Stromal cell of bone marrow (primary cell): ENCODE results near the gene PIGM.

Experiments used
- DNase-seq: peaks from one replicate; pipeline ENCODE4 v3.0.0-alpha.2; 2012; ENCODE audit warnings: low read depth

The PIGM gene

DNA sequence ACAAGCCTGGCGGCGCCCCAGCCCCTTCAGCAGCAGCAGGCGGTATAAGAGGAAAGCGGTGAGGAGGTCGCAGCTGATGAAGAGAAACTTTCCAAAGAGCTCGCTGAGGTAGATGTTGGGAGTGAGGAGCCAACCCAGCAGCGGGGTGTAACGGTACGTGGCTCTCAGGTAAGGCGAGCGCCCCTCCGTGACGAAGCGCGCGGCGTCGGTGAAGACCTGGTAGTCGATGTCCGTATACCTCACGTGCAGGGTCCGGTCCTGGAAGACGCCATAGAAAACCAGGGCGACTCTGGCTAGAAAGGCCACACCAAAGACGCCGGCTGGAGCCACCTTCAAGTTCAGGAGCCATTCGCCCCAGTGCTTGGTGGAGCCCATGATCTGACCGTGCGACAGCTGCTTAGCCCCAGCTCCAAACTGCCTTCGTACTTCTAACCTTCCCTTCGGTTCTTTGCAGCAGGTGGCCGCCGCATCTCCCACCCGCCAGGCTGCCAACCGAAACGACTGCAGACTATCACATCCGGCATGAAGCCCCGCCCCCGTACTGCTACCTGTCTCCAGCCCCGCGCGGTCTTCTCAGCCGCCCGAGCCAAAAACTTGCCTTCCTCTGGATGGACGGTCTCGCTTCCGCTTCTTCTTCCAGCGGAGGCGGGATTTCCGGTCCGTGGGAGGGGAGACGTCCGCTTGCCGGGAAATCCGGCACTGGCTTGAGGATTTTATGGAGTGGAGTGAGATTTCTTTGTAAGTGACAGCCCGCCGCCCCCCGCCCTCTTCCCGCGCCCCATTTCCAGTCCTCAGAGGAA is at the start of gene PIGM:
Gene PIGM, minus strand, starts transcription at position 626 of the 800 bp plus-strand sequence. Its CDS starts 251 bp downstream, at position 375.
- DNase-seq, result peak; percentile 86

DNA sequence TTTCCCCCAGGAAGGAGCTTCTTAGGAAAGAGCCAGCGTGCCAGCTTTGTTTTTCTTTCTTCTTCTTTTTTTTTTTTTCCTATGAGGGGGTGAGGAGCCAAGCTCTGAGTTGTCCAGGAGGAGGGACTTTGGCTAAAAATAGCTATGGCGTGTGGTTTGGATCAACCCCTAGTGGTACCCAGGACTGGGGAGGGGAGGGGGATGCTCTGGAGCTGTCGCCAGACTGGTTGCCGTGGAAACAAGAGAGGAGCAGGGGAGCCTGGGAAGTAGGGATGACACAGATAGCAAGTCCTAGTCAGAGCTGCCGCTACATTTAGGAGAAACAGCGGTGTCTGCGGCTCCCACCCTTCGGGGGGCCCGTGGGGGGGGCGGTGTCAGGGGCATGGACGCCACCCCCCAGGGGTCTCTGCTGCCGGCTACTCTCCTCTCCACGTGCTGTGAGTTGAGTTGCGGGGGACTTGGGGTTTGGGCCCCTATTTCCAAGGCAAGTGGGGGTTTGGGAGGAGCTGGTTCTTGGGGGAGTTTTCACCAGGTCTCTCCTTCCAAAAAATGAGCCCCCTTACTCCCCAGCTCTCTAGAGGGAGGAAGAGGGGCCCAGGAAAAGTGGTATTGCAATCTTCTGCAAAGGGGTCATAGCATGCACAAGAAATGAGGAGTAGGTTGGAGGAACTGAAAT is 49.6 kb upstream of the PIGM start, which contains the start of gene KCNJ9:
Gene KCNJ9, plus strand, starts transcription at position 278 of the 676 bp plus-strand sequence. CDS start 2,493 bp downstream, outside the sequence.
- peak; percentile 55 for DNase-seq

DNA sequence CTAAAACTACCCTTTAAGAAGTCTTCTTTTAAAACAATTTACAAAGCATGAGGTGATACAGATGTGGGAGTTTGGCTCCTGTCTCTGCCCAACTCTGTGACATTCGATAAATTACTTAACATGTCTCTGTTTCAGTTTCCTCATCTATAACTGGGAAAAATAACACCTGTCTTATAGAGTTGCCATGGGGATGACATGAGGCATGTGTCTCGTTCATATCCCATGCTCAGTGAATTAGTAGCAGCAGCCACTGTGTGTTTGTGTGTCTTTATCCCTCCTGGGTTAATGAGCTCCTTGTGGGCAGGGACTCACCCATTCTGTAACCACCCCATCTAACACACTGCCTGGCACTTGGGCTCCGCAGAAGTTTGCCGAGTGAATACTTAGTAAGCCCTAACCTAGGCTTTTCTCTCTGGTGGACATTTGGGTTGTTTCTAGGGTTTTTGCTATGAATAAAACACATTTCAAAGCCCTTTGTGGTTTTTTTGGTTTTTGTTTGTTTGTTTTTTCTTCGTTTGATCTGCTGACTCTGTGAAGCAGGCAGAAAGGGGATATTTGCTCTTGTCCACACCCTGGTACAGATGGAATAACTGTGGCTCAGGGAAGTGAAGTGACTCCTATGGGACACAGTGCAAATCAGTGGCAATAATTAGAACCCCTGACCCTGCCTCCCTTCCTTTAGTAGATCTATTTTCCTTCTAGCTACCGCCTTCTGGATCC is 48.8 kb upstream of the PIGM start:
- no peak for DNase-seq

DNA sequence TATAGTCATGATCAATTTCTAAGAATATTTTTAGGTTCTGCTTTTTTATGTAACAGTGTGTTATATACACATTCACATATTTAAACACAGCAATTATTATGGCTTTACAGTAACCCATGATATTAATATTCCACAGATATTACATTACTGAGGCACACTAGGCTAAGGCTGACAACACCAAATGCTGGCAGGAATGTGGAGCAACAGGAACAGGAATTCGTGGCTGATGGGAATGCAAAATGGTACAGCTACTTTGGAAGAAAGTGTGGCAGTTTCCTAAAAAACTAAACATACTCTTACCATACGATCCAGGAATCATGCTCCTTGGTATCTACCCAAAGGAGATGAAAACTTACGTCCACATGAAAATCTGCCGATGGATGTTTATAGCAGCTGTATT is 47.7 kb upstream of the PIGM start:
- DNase-seq, result no peak

DNA sequence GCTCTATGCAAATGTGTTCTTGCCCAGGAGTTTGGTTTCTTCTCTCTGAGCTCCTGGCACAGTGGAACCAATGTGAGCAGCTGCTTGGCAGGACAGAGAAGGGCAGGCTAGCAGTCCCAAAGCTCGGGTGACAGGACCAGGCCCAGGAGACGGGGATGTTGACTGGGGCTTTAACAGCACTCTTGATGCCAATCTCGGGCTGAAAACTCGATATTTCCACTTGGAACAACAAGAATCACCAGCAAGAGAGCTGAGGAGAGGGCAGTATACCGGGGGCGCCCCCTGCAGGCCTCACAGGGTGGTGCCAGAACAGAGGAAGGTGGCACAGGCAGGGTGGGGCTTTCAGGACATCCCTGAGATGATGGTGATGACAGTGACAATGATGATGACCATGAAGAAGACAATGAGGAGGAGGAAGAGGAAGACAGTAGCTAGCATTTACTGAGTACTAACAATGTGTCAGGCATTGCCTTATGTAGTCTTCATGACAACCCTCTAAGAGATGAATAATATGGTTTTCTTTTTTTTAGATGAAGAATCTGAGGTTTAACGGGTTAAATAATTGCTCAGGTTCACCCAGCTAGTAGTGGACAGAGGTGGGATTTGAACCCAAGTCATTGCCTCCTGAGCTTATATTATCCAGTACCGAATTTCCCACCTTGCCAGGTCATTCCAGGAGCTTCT is 46.9 kb upstream of the PIGM start:
- no peak for DNase-seq

DNA sequence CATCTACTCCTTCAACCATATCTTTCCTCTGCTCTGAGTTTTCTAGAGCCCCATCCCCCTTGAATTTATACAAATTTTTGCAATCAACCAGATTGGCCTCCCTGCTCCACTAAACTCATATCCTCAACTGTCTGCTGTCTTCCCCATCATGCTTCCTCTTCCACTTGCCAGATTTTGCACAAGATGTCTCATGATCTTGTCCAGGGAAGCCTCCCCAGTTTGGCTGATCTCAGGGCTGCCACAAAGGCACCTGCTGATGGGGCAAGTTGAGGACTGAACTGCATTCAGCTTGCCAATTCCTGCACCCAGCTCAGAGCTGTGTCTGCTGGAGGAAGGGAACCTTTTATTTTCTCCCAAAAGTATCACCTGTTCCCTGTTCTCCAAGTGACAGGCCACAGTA is 45.7 kb upstream of the PIGM start:
- no peak for DNase-seq

DNA sequence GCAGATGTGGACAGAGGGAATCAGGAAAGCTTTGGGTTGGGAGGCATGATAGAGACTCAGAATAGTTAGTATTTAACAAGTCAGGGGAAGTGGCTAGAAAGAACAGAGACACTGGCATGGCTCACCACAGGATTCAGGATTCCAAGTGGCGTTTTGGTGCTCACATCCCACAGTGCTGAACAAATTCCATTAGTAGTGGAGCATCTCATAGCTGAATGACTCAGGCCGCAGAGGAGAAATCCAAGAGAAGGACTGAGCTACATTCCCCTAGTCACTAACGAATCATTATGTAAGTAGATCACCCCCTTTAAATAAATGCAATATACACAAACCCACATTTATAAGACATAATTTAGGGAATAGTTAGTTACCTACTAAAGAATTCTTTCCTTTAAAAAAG is 44.5 kb upstream of the PIGM start:
- no peak for DNase-seq

DNA sequence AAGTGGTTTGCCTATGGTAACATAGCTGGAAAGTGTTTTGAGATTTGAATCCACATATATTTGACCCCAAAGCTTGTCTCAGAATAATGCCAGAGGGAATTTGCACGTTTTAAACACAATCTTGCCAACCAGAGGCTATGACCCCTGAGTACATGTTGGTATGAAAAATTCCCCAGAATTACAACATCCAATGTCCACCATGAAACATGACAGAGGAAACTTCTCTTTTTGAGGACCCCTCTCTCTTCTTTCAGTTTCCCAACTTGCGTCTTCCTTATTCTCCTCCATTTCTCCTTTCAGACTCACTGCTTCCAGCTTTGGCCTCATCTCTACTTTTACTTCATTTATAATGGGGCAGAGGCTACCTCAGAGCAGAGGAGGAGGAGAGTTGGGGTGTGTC is 44.0 kb upstream of the PIGM start:
- DNase-seq, result no peak

DNA sequence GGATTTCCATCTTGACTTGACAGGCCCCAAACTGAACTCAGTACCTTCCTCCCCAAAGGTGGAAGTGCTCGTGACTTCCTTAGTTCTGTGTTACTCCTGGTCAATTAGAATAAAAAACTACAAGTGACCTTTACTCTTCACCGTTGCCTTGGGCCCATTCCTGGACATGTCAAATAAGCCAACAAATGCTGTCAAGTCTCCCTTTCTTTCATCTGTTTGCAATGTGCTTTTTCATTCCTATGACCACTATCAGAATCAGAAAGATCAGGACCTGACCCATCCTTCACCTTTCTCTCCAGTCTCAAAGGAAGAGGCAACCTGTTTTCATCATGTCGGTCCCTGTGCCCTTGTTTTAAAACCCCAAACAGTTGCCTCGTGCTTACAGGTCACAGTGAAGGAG is 43.1 kb upstream of the PIGM start:
- DNase-seq, result no peak

DNA sequence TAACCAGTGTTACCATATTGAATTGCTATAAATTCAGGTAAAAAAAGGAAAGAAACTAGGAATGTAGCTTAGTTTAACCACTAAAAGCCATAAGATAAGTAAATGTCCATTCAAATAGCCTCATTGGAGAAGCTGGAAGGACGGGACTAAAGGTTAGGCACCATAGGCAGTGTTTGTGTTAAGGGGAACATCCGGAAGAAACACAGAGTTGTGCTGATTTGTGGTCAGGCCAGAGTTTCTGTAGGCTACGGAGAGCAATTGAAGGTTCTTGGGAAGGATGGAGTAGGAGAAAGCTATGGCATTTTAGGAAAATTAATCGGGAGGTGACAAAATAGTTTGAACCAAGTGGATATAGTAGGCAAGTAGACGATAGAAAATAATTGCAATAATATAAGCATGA is 39.5 kb upstream of the PIGM start:
- no peak for DNase-seq

DNA sequence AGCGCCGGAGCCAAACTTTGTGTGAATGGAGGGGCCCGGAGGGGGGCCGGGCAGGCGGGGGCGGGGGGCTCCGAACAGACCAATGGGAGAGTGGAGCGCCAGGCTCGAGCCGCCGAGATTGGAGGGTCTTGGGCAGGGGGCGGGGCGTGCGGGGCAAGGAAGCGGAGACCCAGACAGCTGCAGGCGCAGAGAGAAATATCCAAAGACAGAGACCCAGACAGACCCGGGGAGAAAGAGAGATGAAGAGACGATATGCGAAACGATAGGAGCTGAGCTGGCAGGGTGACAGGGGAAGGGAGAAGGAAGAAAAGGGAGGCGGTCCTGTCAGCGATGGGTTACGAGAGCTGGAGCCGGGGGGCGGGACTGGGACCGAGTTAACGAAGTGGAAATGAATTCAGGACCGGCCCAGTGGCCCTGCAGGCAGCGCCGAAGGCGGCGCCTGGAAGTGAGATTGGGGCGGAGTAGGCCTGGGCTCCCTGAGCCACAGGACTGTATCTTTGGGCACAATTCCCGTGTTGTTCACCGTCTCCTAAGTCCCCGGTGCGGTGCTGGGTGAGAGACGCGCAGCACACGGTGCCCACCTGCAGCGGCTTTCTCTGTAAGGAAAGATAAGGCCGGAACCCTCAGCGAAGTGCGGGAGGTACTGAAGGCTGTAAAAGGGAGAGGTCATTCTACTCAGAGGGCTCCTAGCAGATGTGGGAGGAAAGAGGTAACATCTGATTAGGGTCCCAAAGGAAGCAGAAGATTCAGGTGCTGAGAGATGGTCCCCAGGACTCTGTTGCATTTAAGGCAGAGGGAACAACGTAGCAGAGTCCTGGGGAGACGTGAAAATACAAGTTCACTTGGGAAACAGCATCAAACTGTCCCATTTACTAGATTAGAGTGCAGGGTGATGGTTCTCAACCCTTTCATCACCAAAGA is 38.7 kb upstream of the PIGM start:
- peak; percentile 19 for DNase-seq

DNA sequence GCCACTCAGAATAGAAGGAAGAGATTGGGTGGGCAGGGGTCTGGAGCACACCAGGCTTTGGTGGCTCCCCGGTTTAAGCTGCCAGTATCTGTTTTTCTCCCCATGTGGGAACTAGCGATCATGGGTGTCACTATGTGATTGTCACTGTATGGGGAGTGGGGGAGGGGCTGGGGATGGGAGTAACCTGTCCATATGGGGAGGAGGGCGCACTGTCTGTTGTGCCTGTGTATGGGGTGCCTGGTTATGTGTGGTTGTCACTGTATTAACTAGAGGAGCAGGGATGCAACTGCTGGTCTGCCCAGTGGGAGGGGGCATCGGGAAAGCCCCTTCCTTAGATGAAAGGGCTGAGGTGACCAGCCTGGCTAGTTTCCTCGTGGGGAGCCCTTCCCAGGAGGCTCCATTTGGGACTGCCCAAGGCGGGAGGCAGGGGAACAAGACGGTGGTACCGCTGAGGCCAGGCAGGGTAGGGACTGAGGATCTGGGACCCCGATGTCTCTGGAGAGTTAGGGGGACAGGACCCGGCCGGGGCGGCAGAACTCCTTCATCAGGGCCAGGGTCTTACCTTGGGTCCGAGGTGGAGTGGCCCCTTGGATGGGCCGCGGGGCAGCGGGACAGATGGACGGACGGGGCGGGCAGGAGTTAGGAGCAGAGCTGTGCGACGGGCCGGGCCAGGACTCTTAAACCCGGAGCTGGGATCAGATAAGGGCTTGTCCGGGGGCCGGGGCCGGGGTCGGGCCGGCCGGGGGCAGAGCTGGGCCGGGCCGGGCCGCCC is 37.9 kb upstream of the PIGM start, which contains the start of gene KCNJ10:
Gene KCNJ10, minus strand, starts transcription at position 701 of the 772 bp plus-strand sequence. CDS start 27,628 bp downstream, outside the sequence.
- DNase-seq, result no peak

DNA sequence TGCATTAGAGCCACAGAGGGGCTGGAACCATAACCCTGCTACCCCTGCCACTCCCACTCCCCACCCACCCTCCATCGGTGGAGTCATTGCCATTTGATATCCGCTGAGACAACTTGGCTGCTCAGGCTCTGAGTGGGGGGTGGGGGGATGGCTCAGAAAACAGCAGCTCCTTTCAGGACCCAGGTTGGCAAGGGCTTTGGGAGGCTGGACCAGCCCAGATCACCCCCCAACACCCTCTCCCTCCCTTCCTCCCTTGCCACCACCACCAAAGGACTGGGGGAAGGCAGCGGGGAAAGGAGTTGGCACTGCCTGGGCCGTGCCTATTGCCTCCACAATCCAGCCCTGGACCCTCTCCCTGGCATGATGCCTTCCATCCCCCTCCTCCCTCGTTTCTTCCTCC is 36.4 kb upstream of the PIGM start:
- DNase-seq, result no peak

DNA sequence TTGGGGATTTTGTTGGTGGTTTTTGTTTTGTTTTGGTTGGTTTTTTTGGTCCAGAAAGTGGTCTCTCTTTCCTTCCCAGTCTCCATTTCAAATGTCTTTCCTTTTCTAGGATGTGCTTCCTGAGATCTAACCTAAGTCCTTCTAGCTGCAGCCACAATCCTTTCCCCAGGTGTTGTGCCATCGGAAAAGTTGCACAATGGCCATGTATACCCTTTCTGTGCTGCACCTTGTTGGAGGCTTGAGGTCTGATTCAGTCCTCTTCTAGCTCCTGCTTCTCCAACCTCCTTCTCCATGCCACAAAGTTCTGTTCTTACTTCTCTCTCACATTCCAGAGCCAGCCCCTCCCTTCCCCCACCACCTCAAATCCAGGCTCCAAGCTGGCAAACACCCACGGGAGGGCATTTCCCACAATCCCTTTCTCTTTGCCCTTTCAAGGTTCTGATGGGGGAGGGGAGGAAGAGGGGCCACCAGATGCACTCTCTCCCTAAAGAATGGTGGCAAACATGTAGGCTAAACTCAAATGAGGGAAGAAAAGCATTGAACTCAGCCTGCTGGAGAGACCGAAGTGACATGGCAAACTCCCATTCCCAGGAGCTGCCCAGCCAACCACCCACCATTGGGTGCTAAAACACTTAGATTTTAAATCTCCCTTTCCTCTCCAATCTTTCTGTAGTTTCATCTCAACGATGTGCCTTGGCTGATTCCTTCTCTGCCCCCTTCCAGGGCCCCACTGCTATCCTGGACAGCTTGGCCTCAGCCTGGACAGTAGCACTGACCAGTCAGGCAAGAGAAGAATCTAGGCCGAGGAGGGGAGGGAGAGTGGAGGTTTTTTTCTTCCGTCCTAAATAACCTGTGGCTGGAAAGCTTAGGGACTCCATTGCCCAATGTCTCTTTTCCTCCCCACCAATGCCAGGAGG is 35.3 kb upstream of the PIGM start:
- no peak for DNase-seq

DNA sequence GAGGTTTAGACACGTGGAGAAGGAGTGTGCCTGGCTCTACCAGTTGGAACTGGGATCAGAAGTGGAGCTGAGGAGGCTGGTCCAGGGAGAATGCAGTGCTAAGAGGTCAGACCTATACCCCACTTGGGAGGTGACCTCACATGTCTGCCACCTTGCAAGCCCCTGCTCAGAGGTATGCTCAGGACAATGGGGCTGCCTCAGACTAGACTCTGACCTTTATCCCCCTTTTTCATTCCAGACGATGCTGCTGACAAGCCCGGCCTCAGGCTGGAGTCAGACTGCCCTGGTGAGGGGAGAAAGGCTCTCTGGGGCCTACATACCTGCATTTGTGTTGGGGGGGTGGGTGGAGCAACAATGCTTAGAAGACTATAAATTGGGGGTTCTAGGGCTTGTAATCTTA is 33.0 kb upstream of the PIGM start:
- no peak for DNase-seq

DNA sequence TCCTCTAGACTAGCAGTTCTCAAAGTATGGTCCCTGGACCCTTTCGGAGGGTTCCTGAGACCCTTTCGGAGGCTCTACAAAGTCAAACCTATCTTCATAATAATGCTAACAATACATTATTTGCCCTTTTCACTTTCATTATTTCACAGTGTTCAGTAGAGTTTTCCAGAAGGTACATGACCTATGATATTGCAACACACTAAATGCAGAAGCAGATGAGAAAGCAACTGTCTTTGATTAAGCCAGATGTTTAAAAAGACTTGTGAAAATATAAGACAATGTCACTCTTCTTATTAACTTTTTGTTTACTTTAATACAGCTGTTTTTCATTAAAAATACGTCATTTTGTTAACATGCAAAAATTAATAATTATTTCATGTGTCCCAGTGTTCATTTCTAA is 32.4 kb upstream of the PIGM start:
- no peak for DNase-seq

DNA sequence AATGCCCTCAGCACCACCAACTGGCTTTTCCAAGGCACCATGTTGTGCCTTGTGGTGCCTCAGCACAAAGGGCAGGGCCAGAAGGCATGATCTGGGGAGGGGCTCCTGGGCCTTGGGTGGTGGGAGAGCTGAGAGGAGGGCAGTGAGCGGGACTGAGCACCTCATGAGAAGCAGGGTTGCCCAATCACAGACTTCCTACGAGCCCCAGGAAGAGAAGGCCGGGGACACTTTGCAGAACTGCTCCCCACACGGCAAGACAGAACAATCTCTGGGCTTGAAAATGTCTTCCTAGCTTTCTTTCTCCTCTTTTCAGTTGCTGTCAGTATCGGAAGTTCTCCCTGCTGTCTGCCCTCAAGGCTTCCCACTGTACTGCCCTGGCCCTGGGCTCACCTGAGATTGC is 31.4 kb upstream of the PIGM start:
- DNase-seq, result no peak

DNA sequence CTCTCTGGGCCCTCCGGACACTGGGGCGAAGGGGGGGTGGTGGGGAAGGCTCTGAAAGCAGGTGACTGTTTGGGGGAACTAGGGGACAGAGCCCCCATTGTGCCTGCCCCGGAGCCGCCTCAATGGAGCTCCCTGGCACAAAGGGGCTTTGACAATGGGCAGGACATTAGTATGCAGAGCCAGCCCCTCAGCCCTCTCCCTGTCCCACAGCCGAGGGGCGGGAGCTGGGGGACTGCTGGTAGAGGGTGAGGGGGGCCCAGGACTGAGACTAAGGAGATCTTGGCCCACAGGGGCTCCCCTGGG is 30.4 kb upstream of the PIGM start:
- DNase-seq, result no peak
